ENCODE measurements around the gene MSLN. TPM values are rescaled to one million over a fixed set of nuclear protein-coding genes. Genes with fewer than 3 reads are reported as not detected.

The MSLN gene
- total RNA-seq, 4 donors from 2014 or later: 4.6 to 30.8 (median 15.7) TPM

DNA sequence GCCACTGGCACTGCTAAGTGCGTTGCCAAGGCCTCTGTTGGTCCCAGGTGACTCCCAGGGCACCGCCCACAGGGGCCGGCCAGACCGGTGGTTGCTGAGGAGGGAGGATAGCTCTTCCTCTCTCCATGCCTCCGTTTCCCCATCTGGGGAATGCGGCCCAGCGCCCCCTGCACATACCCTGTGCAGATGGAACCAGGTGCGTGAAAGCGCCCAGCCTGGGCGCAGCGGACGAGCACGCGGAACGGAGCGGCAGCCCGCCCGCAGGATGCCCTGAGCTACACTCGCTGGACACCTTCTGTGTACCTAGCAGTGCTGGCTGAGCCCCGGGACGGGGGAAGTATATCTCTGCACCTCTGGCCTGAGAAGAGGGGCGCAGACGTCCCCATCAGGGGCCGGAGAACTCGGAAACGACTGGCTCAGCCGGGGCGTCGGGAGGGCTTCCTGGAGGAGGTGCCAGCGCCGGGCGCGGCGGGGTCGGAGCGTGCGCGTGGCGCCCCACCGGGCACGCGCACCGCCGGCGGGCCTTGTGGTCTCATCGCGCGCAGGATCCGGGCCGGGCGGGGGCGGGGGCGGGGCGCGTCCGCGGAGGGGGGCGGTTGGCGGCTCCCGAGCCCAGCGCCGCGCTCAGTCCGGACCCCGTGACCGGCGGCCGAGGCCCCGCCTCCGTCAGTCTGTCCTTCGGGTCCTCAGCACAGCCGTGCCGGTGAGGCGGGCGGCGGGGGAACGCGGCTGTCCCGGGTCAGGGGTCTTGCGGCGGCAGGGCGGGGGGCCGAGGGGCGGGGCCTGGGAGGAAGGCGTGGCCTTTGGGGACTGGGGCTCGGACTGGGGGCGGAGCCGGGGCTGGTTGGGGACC is 33.9 kb upstream of the MSLN start, which contains the start of the genes CCDC78 and HAGHL:
Gene CCDC78, minus strand, starts transcription at position 6 of the 853 bp plus-strand sequence. CDS start 76 bp downstream, outside the sequence.
Gene HAGHL, plus strand, starts transcription at position 669 of the 853 bp plus-strand sequence. CDS start 404 bp downstream, outside the sequence.
- Histone ChIP-seq H3K27me3 (peaks cover 0 to 28% of the 10 kb centered on the region in 2 donors), H3K36me3 (no peaks in the 10 kb centered on the region), H3K4me3 (peak within 1 kb of the TSS; percentile 16 to 22), H3K4me1 (peaks cover 0 to 22% of the 10 kb centered on the region in 2 donors), H3K27ac (no peak within 1 kb of the TSS), H3K9me3 (no peaks in the 10 kb centered on the region)
- TF ChIP-seq POLR2A (IDR thresholded peaks at IDR 0.05): no peak
- TF ChIP-seq, protein P1, sequence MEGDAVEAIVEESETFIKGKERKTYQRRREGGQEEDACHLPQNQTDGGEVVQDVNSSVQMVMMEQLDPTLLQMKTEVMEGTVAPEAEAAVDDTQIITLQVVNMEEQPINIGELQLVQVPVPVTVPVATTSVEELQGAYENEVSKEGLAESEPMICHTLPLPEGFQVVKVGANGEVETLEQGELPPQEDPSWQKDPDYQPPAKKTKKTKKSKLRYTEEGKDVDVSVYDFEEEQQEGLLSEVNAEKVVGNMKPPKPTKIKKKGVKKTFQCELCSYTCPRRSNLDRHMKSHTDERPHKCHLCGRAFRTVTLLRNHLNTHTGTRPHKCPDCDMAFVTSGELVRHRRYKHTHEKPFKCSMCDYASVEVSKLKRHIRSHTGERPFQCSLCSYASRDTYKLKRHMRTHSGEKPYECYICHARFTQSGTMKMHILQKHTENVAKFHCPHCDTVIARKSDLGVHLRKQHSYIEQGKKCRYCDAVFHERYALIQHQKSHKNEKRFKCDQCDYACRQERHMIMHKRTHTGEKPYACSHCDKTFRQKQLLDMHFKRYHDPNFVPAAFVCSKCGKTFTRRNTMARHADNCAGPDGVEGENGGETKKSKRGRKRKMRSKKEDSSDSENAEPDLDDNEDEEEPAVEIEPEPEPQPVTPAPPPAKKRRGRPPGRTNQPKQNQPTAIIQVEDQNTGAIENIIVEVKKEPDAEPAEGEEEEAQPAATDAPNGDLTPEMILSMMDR (IDR thresholded peaks at IDR 0.05): no peak
- intact Hi-C loops (cut with DNase I; ENCODE audit: low total_unique reads): no loop called here
- DNase-seq: no peak

DNA sequence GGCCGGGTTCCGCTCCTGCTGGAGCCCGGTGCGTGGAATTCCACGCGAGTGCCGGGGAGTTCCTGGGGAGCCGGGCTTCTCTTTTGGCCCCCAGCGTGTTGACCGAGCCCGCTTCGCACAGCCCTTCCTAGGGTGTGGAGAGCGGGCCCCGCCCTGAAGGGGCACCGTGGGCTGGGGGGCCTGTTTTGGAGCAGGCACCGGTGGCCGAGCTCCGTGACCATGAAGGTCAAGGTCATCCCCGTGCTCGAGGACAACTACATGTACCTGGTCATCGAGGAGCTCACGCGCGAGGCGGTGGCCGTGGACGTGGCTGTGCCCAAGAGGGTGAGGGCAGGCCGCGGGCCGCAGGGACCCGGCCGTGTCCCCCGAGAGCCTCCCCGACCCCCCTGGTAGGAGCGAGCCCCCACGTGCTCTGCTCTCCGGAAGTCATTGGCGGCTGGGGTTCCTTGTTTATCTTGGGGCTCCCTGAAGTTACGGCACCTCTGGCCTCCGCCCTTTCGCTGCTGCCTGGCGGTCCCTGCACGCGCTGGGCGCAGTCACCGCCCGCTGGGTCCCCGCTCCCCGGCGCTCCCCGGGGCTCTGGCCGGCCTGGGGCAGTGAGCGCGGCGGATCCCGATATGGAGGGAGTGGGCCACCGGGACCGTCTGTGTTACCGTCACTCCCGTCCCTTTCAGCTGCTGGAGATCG is 33.1 kb upstream of the MSLN start:
- H3K9me3 ChIP-seq: no peaks in the 10 kb centered on the region
- TF ChIP-seq, protein P1 (IDR thresholded peaks at IDR 0.05): no peak
- no peak for TF ChIP-seq POLR2A (IDR thresholded peaks at IDR 0.05)
- intact Hi-C loops (cut with DNase I; ENCODE audit: low total_unique reads): no loop called here
- no peaks in the 10 kb centered on the region for H3K36me3 ChIP-seq
- H3K27ac ChIP-seq: no peak overlapping the region
- DNase-seq: no peak
- peaks cover 0 to 28% of the 10 kb centered on the region in 2 donors for H3K27me3 ChIP-seq
- peak overlapping the region; percentile 16 to 22 for H3K4me3 ChIP-seq
- H3K4me1 ChIP-seq: peaks cover 0 to 18% of the 10 kb centered on the region in 2 donors

- H3K4me3 ChIP-seq: peak overlapping the region in 1 of 2 donors; percentile 11
- H3K9me3 ChIP-seq: no peaks in the 10 kb centered on the region
- H3K4me1 ChIP-seq: peaks cover 0 to 18% of the 10 kb centered on the region in 2 donors
- peaks cover 0 to 28% of the 10 kb centered on the region in 2 donors for H3K27me3 ChIP-seq
- no peak for DNase-seq
- H3K36me3 ChIP-seq: no peaks in the 10 kb centered on the region
- TF ChIP-seq POLR2A (IDR thresholded peaks at IDR 0.05): no peak
- TF ChIP-seq, protein P1 (IDR thresholded peaks at IDR 0.05): no peak
- no peak overlapping the region for H3K27ac ChIP-seq
- intact Hi-C loops (cut with DNase I; ENCODE audit: low total_unique reads): no loop called here
Measured at GRCh38 chr16:728131-728889, 32.2 kb upstream of the MSLN start.

DNA sequence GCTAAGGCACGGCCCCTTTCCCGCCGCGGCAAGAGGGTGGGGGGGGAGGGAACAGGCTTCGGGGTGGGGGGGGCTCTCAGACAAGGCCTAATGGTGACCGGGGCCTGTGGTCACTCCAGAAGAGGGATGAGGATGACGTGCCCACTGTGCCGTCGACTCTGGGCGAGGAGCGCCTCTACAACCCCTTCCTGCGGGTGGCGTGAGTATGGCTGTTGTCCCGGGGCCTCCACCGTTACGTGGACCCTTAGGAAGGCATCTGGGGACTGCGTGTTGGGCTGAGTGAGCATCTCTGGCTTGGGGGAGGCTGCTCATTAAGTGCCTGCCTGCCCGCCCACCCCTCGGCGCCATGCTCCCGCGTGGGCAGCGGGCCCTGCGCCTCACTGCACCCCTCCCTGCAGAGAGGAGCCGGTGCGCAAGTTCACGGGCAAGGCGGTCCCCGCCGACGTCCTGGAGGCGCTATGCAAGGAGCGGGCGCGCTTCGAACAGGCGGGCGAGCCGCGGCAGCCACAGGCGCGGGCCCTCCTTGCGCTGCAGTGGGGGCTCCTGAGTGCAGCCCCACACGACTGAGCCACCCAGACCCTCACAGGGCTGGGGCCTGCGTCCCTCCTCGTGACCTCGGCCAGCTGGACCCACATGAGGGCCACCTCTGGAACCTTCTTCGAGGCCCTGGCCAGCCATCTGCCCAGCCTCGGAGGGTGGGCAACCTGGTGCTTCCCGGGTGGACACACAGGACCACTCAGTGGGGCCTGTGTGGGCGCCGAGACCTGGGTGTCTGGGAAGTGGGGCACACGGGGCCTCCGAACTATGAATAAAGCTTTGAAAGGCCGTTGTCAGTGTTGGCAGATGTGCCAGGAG is 31.4 kb upstream of the MSLN start:
- no peak for DNase-seq
- intact Hi-C loops (cut with DNase I; ENCODE audit: low total_unique reads): no loop called here
- Histone ChIP-seq H3K27me3 (peaks cover 0 to 28% of the 10 kb centered on the region in 2 donors), H3K36me3 (no peaks in the 10 kb centered on the region), H3K4me3 (no peak overlapping the region), H3K27ac (no peak overlapping the region), H3K9me3 (no peaks in the 10 kb centered on the region), H3K4me1 (peaks cover 0 to 18% of the 10 kb centered on the region in 2 donors)
- no peak for TF ChIP-seq POLR2A (IDR thresholded peaks at IDR 0.05)
- TF ChIP-seq, protein P1 (IDR thresholded peaks at IDR 0.05): no peak

Measured in uterus (tissue), 4 donors.